ENCODE results near the gene RFESD. TPM values are rescaled to one million over a fixed set of nuclear protein-coding genes. Genes with fewer than 3 reads are reported as not detected.

RFESD gene
- total and polyA plus RNA-seq, 2 of the 13 experiments (the other 11 are each of a cell fraction or from before 2014, with no cell fraction given), result 1.1 to 2.2 TPM

DNA sequence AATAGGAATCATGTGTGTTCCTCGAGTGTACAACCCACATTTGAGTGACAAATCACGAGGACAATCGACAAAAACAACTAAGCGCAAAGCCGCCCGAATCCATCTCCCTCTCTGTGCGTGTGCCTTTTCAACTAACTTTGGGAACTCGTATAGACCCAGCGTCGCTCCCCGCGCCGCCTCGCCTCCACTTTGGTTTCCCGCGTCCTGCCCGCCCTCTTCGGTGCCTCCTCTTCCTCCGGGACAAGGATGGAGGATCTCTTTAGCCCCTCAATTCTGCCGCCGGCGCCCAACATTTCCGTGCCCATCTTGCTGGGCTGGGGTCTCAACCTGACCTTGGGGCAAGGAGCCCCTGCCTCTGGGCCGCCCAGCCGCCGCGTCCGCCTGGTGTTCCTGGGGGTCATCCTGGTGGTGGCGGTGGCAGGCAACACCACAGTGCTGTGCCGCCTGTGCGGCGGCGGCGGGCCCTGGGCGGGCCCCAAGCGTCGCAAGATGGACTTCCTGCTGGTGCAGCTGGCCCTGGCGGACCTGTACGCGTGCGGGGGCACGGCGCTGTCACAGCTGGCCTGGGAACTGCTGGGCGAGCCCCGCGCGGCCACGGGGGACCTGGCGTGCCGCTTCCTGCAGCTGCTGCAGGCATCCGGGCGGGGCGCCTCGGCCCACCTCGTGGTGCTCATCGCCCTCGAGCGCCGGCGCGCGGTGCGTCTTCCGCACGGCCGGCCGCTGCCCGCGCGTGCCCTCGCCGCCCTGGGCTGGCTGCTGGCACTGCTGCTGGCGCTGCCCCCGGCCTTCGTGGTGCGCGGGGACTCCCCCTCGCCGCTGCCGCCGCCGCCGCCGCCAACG is 26.3 kb upstream of the RFESD start, which contains the start of gene GPR150:
Gene GPR150 (plus strand): TSS at position 58 of the 840 bp plus-strand sequence. CDS start 189 bp downstream, at position 247.
- FAIRE-seq, result no peak
- BruUV-seq (replicated peaks), result no TSS peak
- peak; percentile 78 for ATAC-seq
- in situ Hi-C loops (cut with HindIII; ENCODE audit: extremely low pct_ligation_motif_present, low pct_unique_long_range_greater_than_20kb) (no loop called here), intact Hi-C loops (cut with micrococcal nuclease; ENCODE audit: unreplicated experiment) (no loop called here)
- H3K27me3 ChIP-seq (ENCODE audit: control insufficient read depth in 1 of 2, insufficient read depth in 2 of 2, low read length in 2 of 2), result peaks cover 7 to 59% of the 10 kb centered on the region in 2 experiments
- no peak within 1 kb of the TSS for H3K27ac ChIP-seq (ENCODE audit: extremely low read length, insufficient read depth, low read length)
- no peak within 1 kb of the TSS for H2AFZ ChIP-seq (ENCODE audit: low read length)
- H3K9me3 ChIP-seq (ENCODE audit: low read length), result no peaks in the 10 kb centered on the region
- peak; percentile 15 for DNase-seq (ENCODE audit: low spot score)
- ChIA-PET POLR2A (no interaction called here), CTCF (ENCODE audit: low intra/inter-chr PET ratio, low total read pairs) (no interaction called here)
- H3K36me3 ChIP-seq (replicated peaks in 1 of 2; ENCODE audit: control insufficient read depth in 1 of 2, insufficient read depth in 2 of 2, low read length in 2 of 2), result no peaks in the 10 kb centered on the region
- H3K9ac ChIP-seq (ENCODE audit: insufficient read depth, low read depth, low read length), result 0 out of 2 replicates have a peak within 1 kb of the TSS, but pooled peaks have one; percentile 23
- 11% methylated on average over 19 of the region's 85 CpGs for WGBS (ENCODE audit: low lambda C conversion rate)
- no peaks in the 10 kb centered on the region for H4K20me1 ChIP-seq (ENCODE audit: insufficient read depth, low read length)
- H3K4me3 ChIP-seq (replicated peaks in 1 of 3; ENCODE audit: insufficient read depth in 1 of 3, low read depth in 2 of 3, low read length in 3 of 3), result peak within 1 kb of the TSS; percentile 47 to 74 (median 54)
- no peaks in the 10 kb centered on the region for H3K79me2 ChIP-seq (ENCODE audit: insufficient read depth, low read length)
- H3K4me2 ChIP-seq (ENCODE audit: low read depth, low read length), result peak within 1 kb of the TSS; percentile 85
- peaks cover 25% of the 10 kb centered on the region for H3K4me1 ChIP-seq (ENCODE audit: insufficient read depth, low read length)
- TF ChIP-seq ZUFSP (CRISPR knock-in tag; IDR thresholded peaks at IDR 0.05; ENCODE audit: borderline replicate concordance) (no peak), NR0B2 (CRISPR knock-in tag; IDR thresholded peaks at IDR 0.05) (0 out of 2 replicates have a peak, but pooled peaks have one; percentile 9), ZNF747 (CRISPR knock-in tag; IDR thresholded peaks at IDR 0.05; ENCODE audit: borderline replicate concordance) (no peak), YEATS4 (CRISPR knock-in tag; IDR thresholded peaks at IDR 0.05; ENCODE audit: borderline replicate concordance) (peak; percentile 22; the same call in 1 of the 2 replicates), ZFP36 (IDR thresholded peaks at IDR 0.05; ENCODE audit: borderline replicate concordance, low read depth, low read length, partially characterized antibody) (no peak), ZNF564 (CRISPR knock-in tag; IDR thresholded peaks at IDR 0.05) (0 out of 2 replicates have a peak, but pooled peaks have one; percentile 50), ZNF768 (CRISPR knock-in tag; IDR thresholded peaks at IDR 0.05) (peak; percentile 64; the same call in 1 of the 2 replicates), U2AF2 (IDR thresholded peaks at IDR 0.05; ENCODE audit: low read depth, low read length) (no peak), CREBL2 (CRISPR knock-in tag; IDR thresholded peaks at IDR 0.05; ENCODE audit: borderline replicate concordance) (peak; percentile 82; the same call in 1 of the 2 replicates), MYC (CRISPR knock-in tag; IDR thresholded peaks at IDR 0.05; ENCODE audit: borderline replicate concordance) (peak; percentile 19), ZNF207 (IDR thresholded peaks at IDR 0.05; ENCODE audit: borderline replicate concordance) (no peak), BATF2 (CRISPR knock-in tag; IDR thresholded peaks at IDR 0.05) (no peak), HOXD1 (CRISPR knock-in tag; IDR thresholded peaks at IDR 0.05) (0 out of 2 replicates have a peak, but pooled peaks have one; percentile 42), ZNF790 (CRISPR knock-in tag; IDR thresholded peaks at IDR 0.05; ENCODE audit: borderline replicate concordance) (no peak), TOPORS (CRISPR knock-in tag; IDR thresholded peaks at IDR 0.05) (no peak), IKZF4 (CRISPR knock-in tag; IDR thresholded peaks at IDR 0.05; ENCODE audit: borderline replicate concordance, low read depth, not compliant biosample characterization) (peak; percentile 8)
